ENCODE data around the gene AGTPBP1.

DNA sequence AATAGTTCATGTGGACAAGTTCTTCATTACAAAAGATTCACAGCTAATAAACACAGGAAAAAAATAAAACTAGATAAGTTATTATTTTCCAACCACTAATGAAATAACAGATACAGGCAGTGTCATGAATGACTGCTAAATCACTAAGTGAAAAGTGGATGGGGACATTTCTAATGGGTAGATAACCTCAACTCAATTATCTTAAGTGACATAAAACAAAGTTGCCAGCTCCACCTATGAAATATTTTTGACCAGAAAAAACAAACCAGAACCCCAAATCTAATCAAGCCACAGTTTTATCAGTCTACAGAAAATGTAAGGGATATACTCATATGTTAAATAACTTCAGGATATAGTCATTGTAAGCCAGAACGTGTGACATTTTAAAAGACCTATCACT, 74.4 kb downstream of the AGTPBP1 start:
- TF ChIP-seq JUNB (IDR thresholded peaks at IDR 0.05; ENCODE audit: unreplicated experiment): no peak
- TF ChIP-seq CTCF (conservative IDR thresholded peaks at IDR 0.05; ENCODE audit: low read depth in 2 of 2): no peak
- no peak for TF ChIP-seq EZH2phosphoT487 (IDR thresholded peaks at IDR 0.05; ENCODE audit: unreplicated experiment)
